Stimulated activated CD8-positive, alpha-beta memory T cell treated with anti-CD3 and anti-CD28 coated beads, Interleukin-15, amount 100 ng/mL, for 24 hours (primary cell): Measurements from ENCODE around the gene MRPS22.
A peak's percentile ranks its signal among the peaks of the same experiment; 100 is the strongest.

Experiments
- DNase-seq: peaks from one replicate; pipeline ENCODE4 v3.0.0-alpha.2; 2020; ENCODE audit warnings: low read depth

MRPS22 gene

GRCh38 chr3:139343895-139344856 lies at the start of gene MRPS22:
Gene MRPS22 (plus strand): TSS chr3:139344020. CDS start chr3:139344027, 7 bp downstream.
- peak; percentile 51 for DNase-seq

- DNase-seq: no peak
Measured at GRCh38 chr3:139295040-139295439, 48.8 kb upstream of the MRPS22 start.

DNA sequence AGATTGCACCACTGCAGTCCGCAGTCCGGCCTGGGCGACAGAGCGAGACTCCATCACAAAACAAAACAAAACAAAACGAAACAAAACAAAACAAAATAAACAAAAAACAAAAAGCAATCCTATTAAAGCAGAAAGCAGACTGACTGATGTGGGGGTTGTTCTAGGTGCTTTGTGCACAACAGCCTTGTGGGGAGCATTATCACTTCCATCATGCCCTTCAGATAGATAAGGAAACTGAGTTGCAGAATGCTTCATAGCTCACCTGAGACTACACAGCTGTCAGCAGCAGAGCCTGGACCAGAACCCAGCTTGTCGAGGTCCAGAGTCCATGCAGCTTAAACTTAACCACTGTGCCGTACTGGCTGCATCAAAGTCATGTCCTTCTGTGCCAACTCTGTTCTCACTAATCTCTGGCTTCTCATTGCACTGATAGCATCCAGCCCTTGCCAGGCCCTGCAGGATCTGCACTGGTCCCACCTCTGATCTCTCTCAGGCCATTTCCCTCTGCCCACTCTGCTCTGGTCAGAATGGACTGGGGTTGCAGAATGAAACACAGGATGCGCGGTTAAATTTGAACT lies 47.6 kb upstream of the MRPS22 start:
- DNase-seq: no peak

- DNase-seq: no peak
Measured at GRCh38 chr3:139297588-139298311, 46.1 kb upstream of the MRPS22 start.

- no peak for DNase-seq
Measured at GRCh38 chr3:139299261-139300132, 44.3 kb upstream of the MRPS22 start.

- DNase-seq: no peak
Measured at GRCh38 chr3:139300416-139300815, 43.4 kb upstream of the MRPS22 start.

GRCh38 chr3:139301183-139301582 lies 42.6 kb upstream of the MRPS22 start:
- no peak for DNase-seq

DNA sequence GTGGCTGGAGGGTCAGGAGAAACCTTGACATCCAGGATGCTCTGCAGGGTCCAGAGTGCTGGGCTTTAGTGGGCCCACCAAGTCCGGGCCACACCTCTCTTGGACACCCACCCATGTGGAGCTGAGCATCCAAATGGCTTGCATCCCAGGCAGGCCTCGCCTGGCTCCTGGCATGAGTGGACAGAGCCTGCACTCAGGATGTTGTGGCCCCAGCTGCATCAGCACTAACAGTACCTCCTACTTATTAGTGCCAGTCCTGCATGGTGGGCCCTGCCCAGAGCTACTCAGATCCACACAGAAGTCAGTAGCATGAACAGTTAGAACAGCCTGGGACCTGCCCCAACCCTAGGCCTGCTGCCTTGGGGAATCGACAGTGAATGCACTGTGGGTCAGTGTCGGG lies 42.2 kb upstream of the MRPS22 start:
- DNase-seq: no peak

GRCh38 chr3:139302084-139302800 lies 41.6 kb upstream of the MRPS22 start:
- DNase-seq: no peak

DNA sequence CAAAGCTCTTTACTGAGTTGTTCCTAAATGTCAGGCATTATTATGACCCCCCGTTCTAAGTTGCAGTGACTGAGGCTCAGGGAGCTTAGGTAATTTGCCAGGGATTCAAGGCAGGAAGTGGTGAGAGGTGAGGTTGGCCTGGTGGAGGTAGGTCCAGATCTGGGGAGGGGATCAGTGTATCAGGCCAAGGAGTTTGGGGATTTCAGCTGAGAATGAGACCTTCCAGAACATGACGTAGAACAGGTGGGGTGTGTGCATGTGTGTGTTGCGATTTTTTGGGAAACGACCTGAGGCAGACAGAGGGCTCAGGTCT lies 41.1 kb upstream of the MRPS22 start:
- no peak for DNase-seq

DNA sequence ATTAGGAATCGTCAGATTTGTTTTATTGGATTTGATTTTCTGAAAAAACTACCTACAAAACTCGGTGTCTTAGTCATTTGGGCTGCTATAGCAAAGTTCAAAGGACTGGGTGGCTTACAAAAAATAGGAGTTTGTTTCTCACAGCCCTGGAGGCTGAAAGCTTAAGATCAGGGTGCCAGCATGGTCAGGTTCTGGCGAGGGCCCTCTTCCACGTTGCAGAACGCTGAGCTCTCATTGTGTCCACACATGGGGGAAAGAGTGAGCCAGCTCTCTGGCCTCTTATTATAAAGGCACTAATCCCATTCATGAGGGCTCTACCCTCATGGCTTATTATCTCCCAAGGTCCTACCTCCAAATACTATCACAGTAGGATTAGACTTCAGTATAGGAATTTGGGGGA lies 40.6 kb upstream of the MRPS22 start:
- DNase-seq: no peak

DNA sequence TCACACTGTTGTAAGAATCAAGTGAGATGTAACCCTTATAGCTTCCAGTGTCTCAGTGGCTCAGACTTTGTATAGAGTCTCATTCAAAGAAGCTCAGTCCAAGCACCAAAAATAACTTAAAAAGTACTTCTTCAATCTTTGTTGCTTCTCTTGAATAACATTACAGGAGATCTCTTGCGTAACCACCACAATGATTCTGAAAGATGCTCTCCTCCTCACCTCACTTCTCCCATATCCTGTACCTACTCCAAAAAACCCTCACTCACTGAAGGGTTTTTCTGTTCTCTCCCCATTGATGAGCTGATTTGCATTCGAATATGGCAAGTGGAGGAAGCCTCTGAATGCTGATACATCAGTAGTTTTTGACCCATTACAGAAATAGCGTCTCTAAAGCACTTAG lies 39.4 kb upstream of the MRPS22 start:
- DNase-seq: no peak

DNA sequence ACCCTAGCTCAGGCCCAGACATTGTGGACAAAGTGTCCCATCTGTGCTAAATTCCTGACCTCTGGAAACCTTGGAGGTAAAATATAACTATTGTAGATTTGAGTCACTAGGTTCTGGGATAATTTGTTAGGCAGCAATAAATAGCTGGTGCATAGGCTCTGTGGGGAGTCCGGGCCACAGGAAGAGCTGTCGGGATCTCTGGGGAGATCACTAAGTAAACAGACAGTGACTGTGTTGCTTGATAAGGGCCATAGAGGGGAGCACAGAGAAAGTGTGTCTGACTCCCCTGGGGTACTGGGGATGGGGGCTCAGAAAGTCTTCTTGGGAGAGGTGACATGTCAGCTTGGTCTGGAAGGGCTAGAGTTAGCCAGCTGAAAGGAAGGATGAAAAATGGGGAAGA lies 37.7 kb upstream of the MRPS22 start:
- DNase-seq: no peak

- DNase-seq: no peak
Measured at GRCh38 chr3:139307072-139307491, 36.7 kb upstream of the MRPS22 start.

- no peak for DNase-seq
Measured at GRCh38 chr3:139307601-139308555, 35.9 kb upstream of the MRPS22 start.

GRCh38 chr3:139308560-139308959 lies 35.3 kb upstream of the MRPS22 start:
- DNase-seq: no peak

DNA sequence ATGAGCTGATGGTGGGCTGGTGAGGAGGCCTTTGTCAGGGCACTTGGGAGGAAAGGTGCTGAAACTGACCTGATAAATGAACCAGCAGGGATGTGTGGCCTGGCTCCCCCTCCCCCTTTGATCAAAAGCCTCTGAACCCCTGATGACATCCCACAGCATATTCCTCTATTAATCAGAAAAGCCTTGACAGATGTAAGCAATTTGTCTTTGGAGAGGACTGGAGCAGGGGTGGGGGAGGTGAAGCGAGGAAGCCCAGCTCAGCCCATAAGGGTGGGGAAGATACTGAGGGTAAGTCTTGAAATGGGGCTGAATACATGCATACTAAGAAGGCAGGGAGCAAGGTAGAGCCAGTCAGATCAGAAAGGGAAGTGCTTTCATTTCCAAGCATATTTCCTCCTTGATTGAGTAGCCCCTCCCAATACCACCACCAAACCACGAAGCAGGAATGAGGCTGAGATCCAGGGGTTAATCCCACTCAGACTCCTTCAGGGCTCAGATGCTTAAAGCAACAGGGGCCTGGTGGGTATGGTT lies 34.7 kb upstream of the MRPS22 start:
- DNase-seq: no peak

- no peak for DNase-seq
Measured at GRCh38 chr3:139309880-139310279, 33.9 kb upstream of the MRPS22 start.

- DNase-seq: no peak
Measured at GRCh38 chr3:139310474-139310933, 33.3 kb upstream of the MRPS22 start.

DNA sequence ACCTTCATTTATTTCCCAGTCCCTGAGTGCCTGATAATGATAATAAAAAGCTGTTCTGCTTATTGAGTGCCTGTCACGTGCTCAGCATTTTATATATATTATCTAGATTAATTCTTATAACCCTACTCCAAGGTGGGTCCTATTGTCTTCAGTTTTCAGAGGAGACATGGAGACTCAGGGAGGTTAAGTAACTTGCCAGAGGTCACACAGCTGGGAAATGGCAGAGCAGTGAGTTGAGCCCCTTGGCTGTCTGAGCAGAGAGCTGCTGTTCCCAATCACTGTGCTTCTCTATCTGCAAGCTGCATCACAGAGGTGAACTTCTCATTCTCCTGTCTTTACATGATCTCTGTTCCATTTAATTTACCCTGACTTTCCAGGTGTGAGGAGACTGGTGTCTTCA lies 32.3 kb upstream of the MRPS22 start:
- DNase-seq: no peak
